ENCODE results near the gene C10orf120.

The C10orf120 gene

GRCh38 chr10:122699796-122700455 is at the start of gene C10orf120:
TSS of gene C10orf120 (minus strand) at chr10:122699846. CDS start at chr10:122699790, 56 bp downstream.
- DNase-seq = no peak

GRCh38 chr10:122748496-122748895 is 48.9 kb upstream of the C10orf120 start:
- no peak for DNase-seq

- DNase-seq = no peak
Measured at GRCh38 chr10:122746408-122746807, 46.8 kb upstream of the C10orf120 start.

- DNase-seq = no peak
Measured at GRCh38 chr10:122744257-122744656, 44.6 kb upstream of the C10orf120 start.

- DNase-seq = no peak
Measured at GRCh38 chr10:122740640-122741039, 41.0 kb upstream of the C10orf120 start.

GRCh38 chr10:122738031-122738430 is 38.4 kb upstream of the C10orf120 start:
- no peak for DNase-seq

GRCh38 chr10:122733931-122734665 is 34.5 kb upstream of the C10orf120 start:
- DNase-seq = no peak

- DNase-seq = no peak
Measured at GRCh38 chr10:122733443-122733842, 33.8 kb upstream of the C10orf120 start.

- no peak for DNase-seq
Measured at GRCh38 chr10:122730238-122730637, 30.6 kb upstream of the C10orf120 start.

GRCh38 chr10:122729126-122729525 is 29.5 kb upstream of the C10orf120 start:
- DNase-seq = no peak

GRCh38 chr10:122727426-122727825 is 27.8 kb upstream of the C10orf120 start:
- no peak for DNase-seq

- no peak for DNase-seq
Measured at GRCh38 chr10:122725768-122726167, 26.1 kb upstream of the C10orf120 start.

GRCh38 chr10:122725006-122725405 is 25.4 kb upstream of the C10orf120 start:
- DNase-seq = no peak

- DNase-seq = no peak
Measured at GRCh38 chr10:122721111-122721510, 21.5 kb upstream of the C10orf120 start.

GRCh38 chr10:122716025-122716424 is 16.4 kb upstream of the C10orf120 start:
- no peak for DNase-seq

- DNase-seq = no peak
Measured at GRCh38 chr10:122715576-122715975, 15.9 kb upstream of the C10orf120 start.

- no peak for DNase-seq
Measured at GRCh38 chr10:122713091-122713885, 13.6 kb upstream of the C10orf120 start.

- DNase-seq = no peak
Measured at GRCh38 chr10:122710576-122710975, 10.9 kb upstream of the C10orf120 start.

- DNase-seq = no peak
Measured at GRCh38 chr10:122709971-122710370, 10.3 kb upstream of the C10orf120 start.

GRCh38 chr10:122707535-122707934 is 7.9 kb upstream of the C10orf120 start:
- no peak for DNase-seq

- DNase-seq = no peak
Measured at GRCh38 chr10:122706947-122707346, 7.3 kb upstream of the C10orf120 start.

- DNase-seq = no peak
Measured at GRCh38 chr10:122706467-122706866, 6.8 kb upstream of the C10orf120 start.

Measured in stimulated activated CD4-positive, alpha-beta T cell treated with anti-CD3 and anti-CD28 coated beads, Interleukin-4, amount 100 ng/mL, for 4 hours (primary cell).